Heart left ventricle (tissue), 16 donors: Measurements from ENCODE around the gene FOXN4. TPM values are rescaled to one million over a fixed set of nuclear protein-coding genes. Genes with fewer than 3 reads are reported as not detected.

Experiments used
- ATAC-seq, 4 donors: fragments of 200-7000 bp; cut with Tn5 transposase; one replicate each; pipeline ENCODE4 v1.9.1; 2020 to 2022; ENCODE audit warnings: moderate library complexity in 4 of 4, mild to moderate bottlenecking in 3 of 4, moderate number of reproducible peaks in 1 of 4
- DNase-seq, 5 donors: peaks; one replicate each; pipeline ENCODE4 v3.0.0-alpha.2; 2020
- H3K27ac ChIP-seq, 12 donors: fragments of 200-600 bp; sonication (generic) in 4 of 12; one replicate each; pipeline versions ENCODE4 v1.5.0 to v1.8.0; 2016 to 2022; ENCODE audit warnings: mild to moderate bottlenecking in 2 of 12
- H3K27me3 ChIP-seq, 9 donors: fragments of 200-600 bp; sonication (generic) in 2 of 9; one replicate each; pipeline versions ENCODE4 v1.5.1 to v1.8.0; 2016 to 2022; ENCODE audit warnings: mild to moderate bottlenecking in 3 of 9
- H3K36me3 ChIP-seq, 9 donors: fragments of 200-600 bp; sonication (generic) in 2 of 9; one replicate each; pipeline versions ENCODE4 v1.5.0 to v1.8.0; 2018 to 2022; ENCODE audit warnings: mild to moderate bottlenecking in 2 of 9
- H3K4me1 ChIP-seq, 12 donors: fragments of 200-600 bp; sonication (generic) in 4 of 12; one replicate each; pipeline versions ENCODE4 v1.5.0 to v1.8.0; 2016 to 2022; ENCODE audit warnings: mild to moderate bottlenecking in 3 of 12
- H3K4me3 ChIP-seq, 12 donors: fragments of 200-600 bp; sonication (generic) in 4 of 12; one replicate each; pipeline versions ENCODE4 v1.5.0 to v1.8.0; 2017 to 2022; ENCODE audit warnings: mild to moderate bottlenecking in 9 of 12, moderate library complexity in 4 of 12
- H3K9me3 ChIP-seq, 12 donors: fragments of 200-600 bp; sonication (generic) in 4 of 12; one replicate each; pipeline versions ENCODE4 v1.5.0 to v1.8.0; 2016 to 2022; ENCODE audit warnings: mild to moderate bottlenecking in 1 of 12
- CTCF ChIP-seq, 12 donors: fragments of 200-600 bp; sonication (generic) in 4 of 12; IDR thresholded peaks; one replicate each; pipeline versions ENCODE4 v1.5.0 to v1.8.0; 2018 to 2022; ENCODE audit warnings: antibody characterized with exemption in 12 of 12, mild to moderate bottlenecking in 5 of 12
- POLR2A ChIP-seq, 2 donors: fragments of 450-650 bp; IDR thresholded peaks; one replicate each; pipeline ENCODE4 v1.6.1; 2017; ENCODE audit warnings: antibody characterized with exemption in 2 of 2, mild to moderate bottlenecking in 2 of 2, moderate library complexity in 2 of 2
- WGBS, 4 donors: extraction: QIAGEN DNeasy Blood & Tissue Kit in 2 of 4; methylation state at CpG; one replicate each; pipeline versions ENCODE4 v1.1.5 to v1.1.7; 2013 to 2018; 5-methylcytosine and 5-hydroxymethylcytosine counted together
- intact Hi-C, 10 donors: fragments of 100-400 bp; cut with DNase I; formaldehyde crosslinking; loops; one replicate each; pipeline versions ENCODE4 v1.11.1 to v1.14.2; 2022
- long read RNA-seq, 3 donors: library from polyadenylated mRNA; unstranded; transcript quantifications; one replicate each; pipeline ENCODE4 v2.0.0, GENCODE V29; 2020 to 2021
- polyA plus RNA-seq, 2 donors: library from polyadenylated mRNA; stranded (reverse); fragments of 200-250 nt; gene quantifications; one replicate each; pipeline ENCODE4 v1.2.3, GENCODE V29; 2013
- total RNA-seq, 9 donors: library from RNA; depleted of rRNA in 2 of 9; stranded (reverse); fragments of >200 nt in 2 of 9; fragmentation: NEBNext Ultra II Directional in 3 of 9; extraction: Animal tissue kit (Norgen Biotek cat#: 25700) in 3 of 9; gene quantifications; one replicate each; pipeline versions ENCODE4 v1.1.0 to v1.2.4, GENCODE V29; 2016 to 2023
- donor health status: ischemic (EF 13 %, LVEDD 7.1; RV severe dilation, severe dysfunction).
- donor health status: healthy with polysubstance abuse.
- donor health status: DM: no; HTN: yes; CAD: no.
- donor health status: DM: no; HTN: no; CAD: no.
- donor health status: ischemic (EF 25% LVEDD 6.9; RV normal size, moderate dysfunction).
- donor health status: ischemic (EF 25% LVEDD 5.7; RV mildly dilated, moderate dysfunction).
- donor health status: healthy.
- donor health status: DM: yes; HTN: yes; CAD: no.
- donor health status: ischemic (EF 35%, LVEDD 5.7; RV mildly dilated, moderate dysfunction).
- donor health status: nonischemic (EF 11% LVEDD 7.7; RV severe dilation, severe dysfunction).
- donor health status: DM: yes; HTN: yes; CAD: no.
- donor health status: PGD.
- donor health status: ischemic (EF 29% LVEDD 5.4; RV normal size, mild dysfunction).
- donor health status: nonischemic (EF 23%, LVEDD 6.1; RV moderate dilation, normal function).

Gene FOXN4
- total RNA-seq, result not detected
- polyA plus RNA-seq, result not detected
- long read RNA-seq, donor 1, result 0 reads
- long read RNA-seq, donor 2, result 0 reads
- long read RNA-seq, donor 3, result 0 reads

DNA sequence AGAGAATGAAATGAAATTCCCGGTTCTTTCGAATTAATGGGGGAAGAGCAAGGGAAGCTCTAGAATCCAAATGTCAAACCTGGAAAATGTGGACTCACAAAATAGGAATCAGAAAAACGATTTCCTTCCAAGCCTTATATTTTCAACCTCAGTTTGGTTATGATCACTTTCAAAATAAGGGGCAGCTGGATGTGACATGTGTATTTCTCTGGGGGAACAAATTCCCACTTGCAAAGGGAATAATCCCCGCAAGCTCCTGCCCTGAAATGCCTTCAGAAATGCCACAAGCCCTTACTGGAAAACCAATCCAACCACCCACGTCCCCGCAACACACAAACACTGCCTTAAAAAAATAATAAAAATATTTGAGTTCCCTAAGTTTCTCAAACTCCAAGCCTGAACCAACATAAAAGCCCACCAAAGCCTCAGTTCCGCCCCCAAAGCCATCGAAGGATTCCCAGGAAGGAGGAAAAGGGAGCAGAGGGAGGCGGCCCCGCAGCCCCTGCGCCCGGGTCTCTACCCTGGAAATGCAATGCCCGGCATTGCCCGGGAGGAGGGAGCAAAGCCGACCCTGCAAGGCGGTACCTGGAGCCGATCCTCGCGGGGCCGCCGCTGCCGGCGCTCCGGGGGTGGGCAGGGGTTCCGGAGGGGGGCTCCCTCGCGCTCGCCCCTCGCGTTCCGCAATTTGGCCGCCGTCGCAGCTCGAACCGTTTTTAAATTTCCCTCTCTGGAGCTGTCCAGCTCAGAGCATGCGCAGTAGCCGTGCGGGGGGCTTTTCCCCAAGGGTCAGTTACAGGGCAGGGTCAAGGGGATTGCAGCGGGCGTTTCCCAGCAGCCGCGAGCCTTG is at the start of gene FOXN4:
Gene FOXN4 (minus strand): TSS at position 751 of the 847 bp plus-strand sequence. CDS start 963 bp downstream, outside the sequence.
- peaks cover 0 to 22% (median 14%) of the 10 kb centered on the region in 12 donors for H3K4me1 ChIP-seq
- no peak within 1 kb of the TSS for H3K27ac ChIP-seq
- H3K9me3 ChIP-seq, result no peaks in the 10 kb centered on the region
- WGBS, 4 donors, result 7 to 29% (median 10%) methylated on average over 13 to 43 of the region's 43 CpGs
- no peak for DNase-seq
- ATAC-seq, result no peak
- intact Hi-C loops, result no loop called here
- TF ChIP-seq CTCF (IDR thresholded peaks at IDR 0.05), result no peak
- TF ChIP-seq POLR2A (IDR thresholded peaks at IDR 0.05), result no peak
- H3K36me3 ChIP-seq, result no peaks in the 10 kb centered on the region
- H3K27me3 ChIP-seq, result peaks cover 16 to 82% (median 36%) of the 10 kb centered on the region in 9 donors
- peak within 1 kb of the TSS; percentile 2 to 55 (median 41) for H3K4me3 ChIP-seq

DNA sequence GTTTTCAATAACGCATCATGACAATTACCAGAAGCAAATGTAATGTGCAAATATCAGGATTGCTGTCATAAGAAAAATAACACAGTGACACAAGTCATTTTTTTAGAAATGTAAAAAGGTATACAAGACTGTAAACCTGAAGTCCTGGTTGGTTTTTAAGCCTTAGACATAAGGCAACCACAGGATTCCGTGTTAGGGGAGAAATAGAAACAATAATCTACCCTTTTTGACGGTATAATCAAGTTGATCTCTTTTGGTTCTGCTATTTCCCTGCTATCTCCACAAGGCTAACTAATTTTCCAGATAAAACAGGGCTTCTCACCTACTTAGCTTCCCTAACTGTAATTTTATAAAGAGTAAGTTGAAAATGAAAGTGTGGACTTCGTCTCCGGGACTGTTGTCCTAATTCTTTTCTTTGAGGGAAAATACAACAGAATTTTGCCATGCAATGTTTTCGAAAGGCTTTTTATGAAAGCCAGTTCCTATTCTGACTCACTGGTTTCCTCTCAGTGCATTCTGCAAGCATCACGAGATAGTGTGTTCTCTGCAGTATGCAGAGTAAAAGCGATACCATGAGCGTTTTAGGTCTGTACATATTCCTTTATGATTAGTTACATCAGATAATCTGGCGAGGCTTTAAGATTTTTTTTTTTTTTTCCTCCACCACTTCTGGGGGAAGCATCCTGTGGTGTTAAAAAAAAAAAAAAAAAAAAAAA is 49.2 kb upstream of the FOXN4 start:
- no peak for ATAC-seq
- Histone ChIP-seq H3K27ac (no peak overlapping the region), H3K4me3 (peak overlapping the region in 3 of 12 donors; percentile 30 to 32 (median 30))

GRCh38 chr12:109357032-109357431 is 47.9 kb upstream of the FOXN4 start:
- ATAC-seq (peak in 2 of 4 donors; percentile 36 to 59), DNase-seq (no peak)
- 21 to 44% (median 28%) methylated on average over 2 of the region's 2 CpGs for WGBS, 4 donors
- H3K27ac ChIP-seq, result no peak overlapping the region
- H3K4me1 ChIP-seq, result peaks cover 0 to 5% (median 0%) of the 10 kb centered on the region in 12 donors
- H3K9me3 ChIP-seq, result no peaks in the 10 kb centered on the region
- intact Hi-C loops, result no loop called here
- no peak for TF ChIP-seq POLR2A (IDR thresholded peaks at IDR 0.05)
- TF ChIP-seq CTCF (IDR thresholded peaks at IDR 0.05), result no peak
- H3K36me3 ChIP-seq, result no peaks in the 10 kb centered on the region
- peaks cover 0 to 5% (median 0%) of the 10 kb centered on the region in 9 donors for H3K27me3 ChIP-seq
- H3K4me3 ChIP-seq, result no peak overlapping the region

More for the DNA sequence above, 49.2 kb upstream of the FOXN4 start:
- Histone ChIP-seq H3K9me3 (no peaks in the 10 kb centered on the region), H3K4me1 (peaks cover 0 to 5% (median 0%) of the 10 kb centered on the region in 12 donors), H3K27me3 (peaks cover 0 to 5% (median 0%) of the 10 kb centered on the region in 9 donors), H3K36me3 (no peaks in the 10 kb centered on the region)
- no peak for TF ChIP-seq POLR2A (IDR thresholded peaks at IDR 0.05)
- no peak for TF ChIP-seq CTCF (IDR thresholded peaks at IDR 0.05)
- 46 to 60% (median 53%) methylated on average over 10 of the region's 10 CpGs for WGBS, 4 donors
- no peak for DNase-seq
- intact Hi-C loops, result no loop called here

- Histone ChIP-seq H3K27ac (no peak overlapping the region), H3K4me3 (no peak overlapping the region), H3K4me1 (peaks cover 0 to 5% (median 0%) of the 10 kb centered on the region in 12 donors), H3K9me3 (no peaks in the 10 kb centered on the region), H3K36me3 (no peaks in the 10 kb centered on the region), H3K27me3 (peaks cover 0 to 5% (median 0%) of the 10 kb centered on the region in 9 donors)
- intact Hi-C loops, result no loop called here
- no peak for DNase-seq
- ATAC-seq, result no peak
- TF ChIP-seq CTCF (IDR thresholded peaks at IDR 0.05) (no peak), POLR2A (IDR thresholded peaks at IDR 0.05) (no peak)
- 66 to 73% (median 70%) methylated on average over 3 of the region's 3 CpGs for WGBS, 4 donors
Observed at GRCh38 chr12:109356577-109356976, 47.5 kb upstream of the FOXN4 start.
